ENCODE results near the gene HTT. TPM values are rescaled to one million over a fixed set of nuclear protein-coding genes. Genes with fewer than 3 reads are reported as not detected.

Gene HTT
- total and polyA plus RNA-seq, 2 of the 8 experiments (the other 6 are each of a cell fraction or from before 2014, with no cell fraction given), result 24.0 to 71.0 TPM

GRCh38 chr4:3073158-3074077, 1.1 kb upstream of the HTT start (continued):
- TF ChIP-seq SUZ12 (IDR thresholded peaks at IDR 0.05; ENCODE audit: low read length) (no peak), RNF2 (IDR thresholded peaks at IDR 0.05; ENCODE audit: borderline replicate concordance, low read depth, low read length, missing control alignments, poor library complexity, severe bottlenecking) (no peak), KDM5A (IDR thresholded peaks at IDR 0.05; ENCODE audit: low read length) (no peak), CTBP2 (IDR thresholded peaks at IDR 0.05; ENCODE audit: borderline replicate concordance, insufficient read depth, insufficient read length, low read length) (no peak), TBP (IDR thresholded peaks at IDR 0.05; ENCODE audit: low read depth, low read length) (no peak), ATF2 (IDR thresholded peaks at IDR 0.05; ENCODE audit: low read length) (no peak), KDM4A (IDR thresholded peaks at IDR 0.05; ENCODE audit: low read depth, low read length, severe bottlenecking) (peak; percentile 92), JUN (IDR thresholded peaks at IDR 0.05; ENCODE audit: low read depth, low read length) (no peak), YY1 (IDR thresholded peaks at IDR 0.05; ENCODE audit: low read depth, low read length) (no peak), PHF8 (conservative IDR thresholded peaks at IDR 0.05; ENCODE audit: low read depth, low read length) (no peak; the same call in 1 of the 2 replicates), RBBP5 (IDR thresholded peaks at IDR 0.05; ENCODE audit: borderline replicate concordance, low read depth, low read length) (no peak)
